H1 (cell line): Measurements from ENCODE around the gene VASP. TPM values are rescaled to one million over a fixed set of nuclear protein-coding genes. Genes with fewer than 3 reads are reported as not detected.

Experiments used
- CTCF ChIA-PET: fragments of 300-600 bp; sonication (Branson Sonifier 250); formaldehyde crosslinking; loops from one replicate; lab custom pipeline; 2021; ENCODE audit not compliant: partially characterized antibody; lab: Charles Lee
- POLR2A ChIA-PET: fragments of 300-600 bp; sonication (Branson Sonifier 250); formaldehyde crosslinking; loops from one replicate; lab custom pipeline; 2021; ENCODE audit warnings: inconsistent platforms; ENCODE audit not compliant: partially characterized antibody; lab: Charles Lee
- DNase-seq, 2 experiments: peaks; one replicate each; pipeline versions ENCODE4 v3.0.0 to v3.0.0-alpha.2; 2010 to 2022; ENCODE audit warnings: low spot score in 2 of 2, low read depth in 1 of 2, mixed read lengths in 1 of 2
- FAIRE-seq: peaks from 2 replicates; lab custom pipeline; 2011; peaks lifted over from hg19 to GRCh38; lab: Jason Lieb, UNC
- H2AFZ ChIP-seq: 2 replicates; pipeline ENCODE4 v1.8.1; 2012; ENCODE audit warnings: low read length, inconsistent platforms
- H2AK5ac ChIP-seq: 2 replicates; pipeline ENCODE4 v1.6.1; 2013; ENCODE audit warnings: low read depth, low read length
- H2BK120ac ChIP-seq: replicated peaks from 2 replicates; pipeline ENCODE3; 2013; ENCODE audit warnings: low read depth, low read length, inconsistent platforms
- H2BK12ac ChIP-seq: 2 replicates; pipeline ENCODE4 v1.6.1; 2013; ENCODE audit warnings: low read depth, low read length
- H2BK15ac ChIP-seq: 2 replicates; pipeline ENCODE4 v1.6.1; 2013; ENCODE audit warnings: low read length
- H2BK20ac ChIP-seq: 2 replicates; pipeline ENCODE4 v1.6.1; 2013; ENCODE audit warnings: low read length
- H2BK5ac ChIP-seq: 2 replicates; pipeline ENCODE4 v1.6.1; 2013; ENCODE audit warnings: low read depth, low read length
- H3K14ac ChIP-seq: 2 replicates; pipeline ENCODE4 v1.6.1; 2013; ENCODE audit warnings: inconsistent platforms; ENCODE audit not compliant: insufficient read length
- H3K18ac ChIP-seq: 2 replicates; pipeline ENCODE4 v1.6.1; 2013; ENCODE audit warnings: low read length; ENCODE audit errors: extremely low read depth
- H3K23ac ChIP-seq: 2 replicates; pipeline ENCODE4 v1.6.1; 2013; ENCODE audit warnings: inconsistent platforms; ENCODE audit not compliant: insufficient read length
- H3K23me2 ChIP-seq: 2 replicates; pipeline ENCODE4 v1.6.1; 2013; ENCODE audit warnings: low read depth, low read length
- H3K27ac ChIP-seq: 2 replicates; pipeline ENCODE4 v1.6.1; 2011; ENCODE audit warnings: low read depth, low read length, inconsistent platforms
- H3K27me3 ChIP-seq, 4 experiments: replicated peaks in 1 of 4; 1 replicate in 1 of 4; 2 replicates in 3 of 4; pipeline versions ENCODE4 v1.6.1 to v1.8.1; 2011 to 2013; ENCODE audit warnings: low read length in 3 of 4, mild to moderate bottlenecking in 3 of 4, inconsistent platforms in 2 of 4, mixed read lengths in 2 of 4, moderate library complexity in 1 of 4; ENCODE audit not compliant: control insufficient read depth in 3 of 4, insufficient read depth in 3 of 4; ENCODE audit errors: extremely low read depth in 1 of 4
- H3K36me3 ChIP-seq, 4 experiments: 2 replicates each; pipeline versions ENCODE4 v1.6.1 to v1.8.1; 2011 to 2013; ENCODE audit warnings: mild to moderate bottlenecking in 4 of 4, low read length in 3 of 4, moderate library complexity in 2 of 4, control low read depth in 1 of 4, inconsistent platforms in 1 of 4; ENCODE audit not compliant: insufficient read depth in 4 of 4, control insufficient read depth in 2 of 4
- H3K4ac ChIP-seq: replicated peaks from 2 replicates; pipeline ENCODE3; 2013; ENCODE audit warnings: low read length, low read depth, mixed read lengths, inconsistent platforms; ENCODE audit not compliant: insufficient read length
- H3K4me1 ChIP-seq, 4 experiments: replicated peaks in 1 of 4; 1 replicate in 1 of 4; 2 replicates in 3 of 4; pipeline versions ENCODE4 v1.6.1 to v1.8.1; 2011 to 2013; ENCODE audit warnings: low read length in 3 of 4, inconsistent platforms in 2 of 4, mixed read lengths in 1 of 4; ENCODE audit not compliant: insufficient read depth in 4 of 4, control insufficient read depth in 3 of 4
- H3K4me2 ChIP-seq, 2 experiments: 2 replicates each; pipeline versions ENCODE4 v1.6.1 to v1.8.1; 2011 to 2013; ENCODE audit warnings: low read depth in 2 of 2, low read length in 2 of 2, control low read depth in 1 of 2, inconsistent platforms in 1 of 2, mild to moderate bottlenecking in 1 of 2; ENCODE audit not compliant: insufficient read depth in 1 of 2
- H3K4me3 ChIP-seq, 4 experiments: fragments of 200-600, 300-600 bp in 1 of 4; sonication (generic), shearing (Covaris generic), sonication (Bioruptor Twin) in 1 of 4; 2 replicates each; pipeline versions ENCODE4 v1.5.1 to v1.8.1; 2011 to 2016; ENCODE audit warnings: low read length in 4 of 4, low read depth in 3 of 4, control low read depth in 2 of 4, inconsistent platforms in 2 of 4, mild to moderate bottlenecking in 2 of 4, mixed read lengths in 1 of 4, moderate library complexity in 1 of 4; ENCODE audit not compliant: insufficient read depth in 2 of 4; ENCODE audit errors: extremely low read depth in 1 of 4
- H3K56ac ChIP-seq: replicated peaks from 2 replicates; pipeline ENCODE3; 2013; ENCODE audit warnings: low read depth, mild to moderate bottlenecking, mixed read lengths, low read length, inconsistent platforms; ENCODE audit not compliant: insufficient read length
- H3K79me1 ChIP-seq: 2 replicates; pipeline ENCODE4 v1.6.1; 2013; ENCODE audit warnings: low read depth, low read length, control low read depth
- H3K79me2 ChIP-seq, 2 experiments: 2 replicates each; pipeline versions ENCODE4 v1.6.1 to v1.8.1; 2012 to 2013; ENCODE audit warnings: low read length in 2 of 2, mild to moderate bottlenecking in 2 of 2, inconsistent platforms in 1 of 2; ENCODE audit not compliant: insufficient read depth in 2 of 2, control insufficient read depth in 1 of 2
- H3K9ac ChIP-seq, 4 experiments: replicated peaks in 1 of 4; 1 replicate in 1 of 4; 2 replicates in 3 of 4; pipeline versions ENCODE4 v1.6.1 to v1.8.1; 2011 to 2013; ENCODE audit warnings: low read depth in 3 of 4, low read length in 3 of 4, control low read depth in 2 of 4, mild to moderate bottlenecking in 2 of 4, moderate library complexity in 2 of 4, inconsistent platforms in 1 of 4; ENCODE audit errors: extremely low read depth in 1 of 4
- H3K9me3 ChIP-seq, 2 experiments: 2 replicates each; pipeline versions ENCODE4 v1.6.1 to v1.8.1; 2012 to 2013; ENCODE audit warnings: mild to moderate bottlenecking in 2 of 2, moderate library complexity in 2 of 2, control low read depth in 1 of 2, inconsistent platforms in 1 of 2, low read depth in 1 of 2, low read length in 1 of 2, mixed read lengths in 1 of 2; ENCODE audit not compliant: insufficient read depth in 2 of 2
- H4K20me1 ChIP-seq, 2 experiments: replicated peaks in 1 of 2; 2 replicates each; pipeline versions ENCODE3 to v1.8.1; 2011 to 2013; ENCODE audit warnings: inconsistent platforms in 2 of 2, low read length in 2 of 2, mild to moderate bottlenecking in 1 of 2; ENCODE audit not compliant: insufficient read depth in 2 of 2, control insufficient read depth in 1 of 2
- H4K5ac ChIP-seq: 2 replicates; pipeline ENCODE4 v1.6.1; 2013; ENCODE audit warnings: low read length, low read depth, mixed read lengths, inconsistent platforms; ENCODE audit not compliant: insufficient read length
- H4K8ac ChIP-seq: 2 replicates; pipeline ENCODE4 v1.8.0; 2013; ENCODE audit warnings: mild to moderate bottlenecking, moderate library complexity, low read length, inconsistent platforms; ENCODE audit not compliant: insufficient read depth; ENCODE audit errors: extremely low read depth
- H4K91ac ChIP-seq: replicated peaks from 2 replicates; pipeline ENCODE3; 2013; ENCODE audit warnings: low read length, mixed read lengths, inconsistent platforms; ENCODE audit not compliant: insufficient read length
- ATF2 ChIP-seq: IDR thresholded peaks from 2 replicates; pipeline ENCODE4 v1.6.1; 2012; ENCODE audit warnings: low read length, inconsistent platforms
- CEBPB ChIP-seq: IDR thresholded peaks from 2 replicates; pipeline ENCODE4 v1.6.1; 2012; ENCODE audit warnings: low read depth, low read length
- CHD1 ChIP-seq: IDR thresholded peaks from 2 replicates; pipeline ENCODE4 v1.6.1; 2012; ENCODE audit warnings: low read depth, low read length, improper control_type of control experiment
- CREB1 ChIP-seq: IDR thresholded peaks from 2 replicates; pipeline ENCODE4 v1.6.1; 2012; ENCODE audit warnings: inconsistent platforms
- EZH2 ChIP-seq: fragments of 200-600 bp; sonication (generic); IDR thresholded peaks from 2 replicates; pipeline ENCODE4 v1.7.1; 2012; ENCODE audit warnings: low read depth, mild to moderate bottlenecking, moderate library complexity, low read length, inconsistent platforms; ENCODE audit not compliant: severe bottlenecking
- FOSL1 ChIP-seq: IDR thresholded peaks from 2 replicates; pipeline ENCODE4 v1.6.1; 2011; ENCODE audit warnings: mild to moderate bottlenecking, low read depth, low read length, moderate library complexity; ENCODE audit not compliant: insufficient read depth
- KDM1A ChIP-seq: fragments of 200-600, 300-600 bp; sonication (generic); IDR thresholded peaks from 2 replicates; pipeline ENCODE4 v1.7.1; 2016; ENCODE audit warnings: mild to moderate bottlenecking, low read length, borderline replicate concordance
- KDM4A ChIP-seq: IDR thresholded peaks from one replicate; pipeline ENCODE4 v1.7.1; 2012; ENCODE audit warnings: low read depth, mild to moderate bottlenecking, moderate library complexity, low read length, inconsistent platforms; ENCODE audit not compliant: severe bottlenecking
- MAFK ChIP-seq: IDR thresholded peaks from 2 replicates; pipeline ENCODE4 v1.6.1; 2012; ENCODE audit warnings: low read depth, mild to moderate bottlenecking, improper control_type of control experiment, low read length
- PHF8 ChIP-seq: fragments of 200-600 bp; sonication (generic); conservative IDR thresholded peaks from 2 replicates; pipeline ENCODE4 v1.7.1; 2012; ENCODE audit warnings: low read depth, mild to moderate bottlenecking, inconsistent platforms, low read length, moderate library complexity
- SIX5 ChIP-seq: IDR thresholded peaks from 2 replicates; pipeline ENCODE4 v1.6.1; 2011; ENCODE audit warnings: mild to moderate bottlenecking, low read depth, low read length
- YY1 ChIP-seq: IDR thresholded peaks from 2 replicates; pipeline ENCODE4 v1.6.1; 2011; ENCODE audit warnings: low read depth, mild to moderate bottlenecking, low read length
- WGBS, 2 experiments: shearing (Covaris generic) in 1 of 2; methylation state at CpG; one replicate each; pipeline versions ENCODE4 v1.1.6 to v1.1.7; 2013 to 2015; ENCODE audit warnings: low lambda C conversion rate in 2 of 2, mixed read lengths in 2 of 2, inconsistent platforms in 1 of 2, low coverage in 1 of 2, missing lambda C conversion rate in 1 of 2; ENCODE audit not compliant: insufficient replicate concordance in 2 of 2, insufficient coverage in 1 of 2, insufficient read length in 1 of 2; ENCODE audit errors: extremely low coverage in 1 of 2, missing lambda C conversion rate in 1 of 2; 5-methylcytosine and 5-hydroxymethylcytosine counted together
- polyA plus RNA-seq, 7 experiments: library from polyadenylated mRNA; depleted of rRNA in 3 of 7; stranded (reverse) in 5 of 7; unstranded in 2 of 7; fragments of >200 nt in 5 of 7; fragments of 200-250 nt in 2 of 7; gene quantifications; 1 replicate in 5 of 7; 2 replicates in 1 of 7; 4 replicates in 1 of 7; pipeline versions ENCODE4 v1.2.1 to v1.2.3, GENCODE V29; 2011 to 2013; ENCODE audit warnings: missing spikeins in 2 of 7, mixed read lengths in 2 of 7
- total RNA-seq: library from RNA; stranded (reverse); fragmentation: NEBNext Ultra II Directional; extraction: Animal tissue kit (Norgen Biotek cat#: 25700); gene quantifications from 2 replicates; pipeline ENCODE4 v1.2.1, GENCODE V29; 2021

The VASP gene
- total and polyA plus RNA-seq, 2 of the 8 experiments (the other 6 are each of a cell fraction or from before 2014, with no cell fraction given): 89.7 to 135 TPM

- H4K91ac ChIP-seq: no peak overlapping the region
- no peak overlapping the region for H2BK5ac ChIP-seq
- H3K18ac ChIP-seq: no peak overlapping the region
- H3K23ac ChIP-seq: no peak overlapping the region
- CTCF ChIA-PET: interaction anchor here (0.6 to 2.4 kb wide), 13 partner anchors 11 to 165 kb away, joined by 3 to 10 read pairs (median 3); no protein-coding TSS in a partner anchor
- H3K79me1 ChIP-seq: peaks cover 32% of the 10 kb centered on the region
- H3K4me2 ChIP-seq: no peak overlapping the region
- 94% methylated on average over 9 of the region's 9 CpGs; no CpG with 5 or more reads in 1 of the 2 experiments for WGBS, 2 experiments
- H3K23me2 ChIP-seq: no peaks in the 10 kb centered on the region
- no peak overlapping the region for H3K4me3 ChIP-seq
- no peak for FAIRE-seq
- no peak overlapping the region for H3K27ac ChIP-seq
- no peaks in the 10 kb centered on the region for H3K4me1 ChIP-seq
- no peak overlapping the region for H3K4ac ChIP-seq
- H2BK120ac ChIP-seq: no peak overlapping the region
- H4K20me1 ChIP-seq: peaks cover 18 to 34% of the 10 kb centered on the region in 2 experiments
- H3K9me3 ChIP-seq: no peaks in the 10 kb centered on the region
- no peak overlapping the region for H4K5ac ChIP-seq
- no peak overlapping the region for H3K14ac ChIP-seq
- H2BK12ac ChIP-seq: no peak overlapping the region
- H3K27me3 ChIP-seq: no peaks in the 10 kb centered on the region
- H4K8ac ChIP-seq: no peak overlapping the region
- peaks cover 6 to 32% (median 16%) of the 10 kb centered on the region in 4 experiments for H3K36me3 ChIP-seq
- DNase-seq: no peak
- POLR2A ChIA-PET: interaction anchor here (0.8 to 2.0 kb wide), 5 partner anchors 13 to 154 kb away, joined by 3 to 8 read pairs (median 3); no protein-coding TSS in a partner anchor
- H2BK20ac ChIP-seq: no peak overlapping the region
- H2AFZ ChIP-seq: no peak overlapping the region
- H2BK15ac ChIP-seq: no peak overlapping the region
- no peak overlapping the region for H3K9ac ChIP-seq
- H3K56ac ChIP-seq: no peak overlapping the region
- H2AK5ac ChIP-seq: no peak overlapping the region
- H3K79me2 ChIP-seq: peaks cover 17 to 55% of the 10 kb centered on the region in 2 experiments
- TF ChIP-seq KDM4A (no peak), PHF8 (no peak), EZH2 (no peak), MAFK (no peak), ATF2 (no peak), CHD1 (no peak), SIX5 (no peak), FOSL1 (no peak), YY1 (no peak), CEBPB (no peak), KDM1A (no peak), CREB1 (no peak)
These were observed 8.6 kb downstream of the VASP start for GRCh38 chr19:45515807-45516401.
